CD4-positive, alpha-beta T cell treated with Interleukin-10 for 1 hour (primary cell): Measurements from ENCODE around the gene NPY5R.

Source experiments
- DNase-seq: peaks from one replicate; pipeline ENCODE4 v3.0.0-alpha.2; 2020

Gene NPY5R

DNA sequence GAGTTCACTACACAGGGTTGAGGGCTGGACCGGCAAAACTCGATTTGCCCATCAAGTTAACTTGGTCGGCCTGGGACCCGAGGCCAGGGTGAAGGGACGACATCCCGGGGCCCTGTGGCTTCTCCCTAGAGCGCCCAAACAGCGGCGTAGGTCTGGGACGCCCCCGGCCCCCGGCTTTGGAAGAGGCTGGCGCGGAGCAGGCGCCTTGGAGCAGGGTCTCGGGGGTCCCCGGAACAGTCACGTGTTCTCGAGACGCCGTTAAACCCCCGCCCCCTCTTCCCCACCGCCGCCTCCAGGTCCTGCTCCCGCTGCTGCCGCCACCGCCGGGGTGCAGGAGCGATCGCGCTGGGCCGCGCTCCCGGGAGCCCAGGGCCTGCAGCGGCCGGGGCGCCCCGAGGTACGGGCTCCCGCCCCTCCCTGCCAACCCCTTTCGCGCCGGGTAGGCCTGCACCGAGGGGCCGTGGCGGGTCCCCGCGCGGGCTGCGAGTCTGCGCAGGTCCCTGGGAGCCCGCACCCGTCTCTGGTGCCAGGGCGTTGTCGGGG, at the start of gene NPY5R:
TSS of gene NPY5R (plus strand) at position 289 of the 543 bp plus-strand sequence. CDS start 6,382 bp downstream, outside the sequence.
- DNase-seq: no peak

DNA sequence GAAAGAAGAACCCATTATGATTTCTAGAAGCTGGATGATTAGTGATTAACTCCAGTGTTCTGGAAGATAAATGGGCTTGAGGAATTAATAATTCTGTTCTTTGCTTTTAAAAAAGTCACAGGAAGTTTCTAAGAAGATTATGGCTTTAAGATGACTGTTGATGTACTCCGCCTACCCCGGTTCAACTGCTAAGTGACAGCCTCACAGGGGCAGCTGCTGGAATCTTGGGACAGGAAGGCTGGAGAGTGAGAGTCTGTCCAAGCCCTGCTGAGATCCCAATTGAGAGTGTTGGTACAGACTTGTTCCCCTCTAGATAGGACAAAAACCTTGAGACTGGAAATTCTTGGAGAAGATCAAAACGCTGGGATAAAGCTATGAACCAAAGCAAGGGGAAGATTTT, 48.6 kb upstream of the NPY5R start:
- no peak for DNase-seq

- DNase-seq: no peak
Observed at GRCh38 chr4:163300445-163300844, 43.2 kb upstream of the NPY5R start.

DNA sequence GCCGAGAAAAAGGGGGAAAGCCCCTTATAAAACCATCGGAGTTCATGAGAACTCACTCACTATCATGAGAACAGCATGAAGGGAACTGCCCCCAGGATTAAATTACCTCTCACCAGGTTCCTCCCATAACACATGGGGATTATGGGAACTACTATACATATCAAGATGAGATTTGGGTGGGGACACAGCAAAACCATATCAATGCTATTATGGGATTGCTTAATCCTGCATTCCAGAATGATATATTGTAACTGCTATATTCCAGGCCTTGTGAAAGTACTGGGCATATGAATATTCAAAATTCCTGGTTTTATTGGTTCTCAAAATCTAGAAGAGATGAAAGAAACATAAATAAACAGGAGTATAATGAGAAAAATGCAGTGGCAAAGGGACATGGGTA, 40.6 kb upstream of the NPY5R start:
- DNase-seq: no peak

GRCh38 chr4:163309466-163309865, 34.2 kb upstream of the NPY5R start:
- DNase-seq: no peak

DNA sequence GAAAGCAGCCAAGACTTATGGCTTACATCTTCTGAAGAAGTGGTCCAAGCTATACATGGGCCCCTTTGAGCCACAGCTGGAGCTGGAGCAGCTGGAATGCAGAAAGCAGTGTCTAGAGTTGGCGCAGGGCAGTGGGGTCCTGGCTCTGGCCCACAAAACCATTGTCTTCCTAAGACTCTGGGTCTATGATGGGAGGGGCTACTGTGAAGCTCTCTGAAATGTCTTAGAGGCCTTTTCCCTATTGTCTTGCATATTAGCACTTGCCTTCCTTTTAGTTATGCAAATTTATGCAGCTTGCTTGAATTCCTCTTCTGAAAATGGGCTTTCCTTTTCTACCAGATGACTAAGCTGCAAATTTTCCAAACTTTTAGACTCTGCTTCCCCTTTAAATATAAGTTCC, 26.6 kb upstream of the NPY5R start:
- DNase-seq: no peak

DNA sequence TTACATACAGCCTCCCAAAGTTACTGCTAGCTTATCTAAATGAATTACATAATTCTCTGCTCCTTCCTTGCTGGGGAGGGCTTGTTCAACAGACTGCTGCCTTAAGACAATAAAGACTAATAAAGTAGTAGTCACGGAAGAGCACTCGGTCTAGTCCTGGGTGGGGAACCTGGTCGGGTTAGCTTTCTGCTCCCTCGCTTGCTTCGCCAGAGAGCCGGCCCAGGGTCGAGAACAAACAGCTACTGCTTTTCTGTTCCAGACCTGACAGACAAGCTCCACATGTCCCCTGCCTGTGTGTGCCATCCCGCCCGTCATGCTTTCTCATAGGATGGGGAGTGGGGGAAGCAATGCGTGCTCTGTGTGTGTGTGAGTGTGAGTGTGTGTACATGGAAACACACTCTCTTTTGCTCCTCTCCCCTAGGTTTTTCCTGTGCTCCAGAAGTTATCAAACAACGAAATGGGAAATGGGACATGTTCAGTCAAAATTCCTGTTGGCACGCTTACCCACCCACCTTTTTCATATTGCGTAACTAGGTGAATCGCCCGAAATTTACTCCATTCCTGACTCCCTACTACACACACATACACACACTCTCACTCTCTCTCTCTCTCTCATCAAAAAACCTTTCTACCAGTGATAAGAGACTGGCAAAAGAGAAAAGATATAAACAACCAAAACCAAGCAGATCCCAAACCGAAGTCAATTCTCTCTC, 12.6 kb upstream of the NPY5R start:
- no peak for DNase-seq

- DNase-seq: no peak
Observed at GRCh38 chr4:163331629-163332376, 11.9 kb upstream of the NPY5R start.

DNA sequence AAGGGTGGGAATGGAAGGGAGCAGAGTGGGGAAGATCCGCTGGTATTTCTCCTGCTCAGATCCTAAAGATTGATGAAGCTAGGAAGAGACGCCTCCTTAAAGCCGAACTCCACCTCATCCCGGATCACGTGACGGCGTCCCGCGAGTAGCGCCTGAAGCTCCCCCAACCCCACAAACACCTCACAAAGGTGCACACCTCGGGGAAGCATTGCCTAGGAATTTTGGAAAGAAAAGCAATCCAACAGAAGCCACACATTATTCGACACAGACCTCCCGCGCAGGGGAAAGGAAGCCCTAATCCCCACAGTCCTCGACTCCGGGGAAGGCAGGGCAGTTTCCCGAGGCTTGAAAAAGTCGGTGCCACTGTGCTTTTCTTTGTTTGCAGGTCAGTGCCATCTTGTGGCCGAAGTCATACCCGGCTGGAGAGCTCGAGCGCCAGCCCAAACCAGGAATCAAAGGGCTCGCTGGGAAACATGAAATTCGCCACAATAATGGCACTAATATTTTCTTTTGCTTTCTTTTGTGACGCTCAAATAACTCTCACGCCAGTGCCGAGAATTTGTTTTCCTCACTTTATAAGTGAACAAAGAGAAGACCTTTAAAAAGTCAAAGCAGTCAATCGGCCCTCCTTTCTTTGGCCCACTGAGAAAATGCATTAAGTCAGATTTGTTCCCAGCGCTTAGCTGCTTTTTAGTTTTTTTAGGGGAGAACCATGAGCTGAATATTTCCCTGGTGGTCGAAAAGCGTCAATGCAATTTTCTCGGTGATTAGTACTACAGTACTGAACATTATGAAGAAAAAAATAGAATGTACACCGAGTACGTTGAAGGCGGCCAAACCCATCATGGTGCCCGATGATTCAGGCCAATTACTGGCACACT, 10.9 kb upstream of the NPY5R start, which contains the start of gene NPY1R:
TSS of gene NPY1R (minus strand) at position 71 of the 881 bp plus-strand sequence. CDS start 6,042 bp downstream, outside the sequence.
- DNase-seq: no peak

DNA sequence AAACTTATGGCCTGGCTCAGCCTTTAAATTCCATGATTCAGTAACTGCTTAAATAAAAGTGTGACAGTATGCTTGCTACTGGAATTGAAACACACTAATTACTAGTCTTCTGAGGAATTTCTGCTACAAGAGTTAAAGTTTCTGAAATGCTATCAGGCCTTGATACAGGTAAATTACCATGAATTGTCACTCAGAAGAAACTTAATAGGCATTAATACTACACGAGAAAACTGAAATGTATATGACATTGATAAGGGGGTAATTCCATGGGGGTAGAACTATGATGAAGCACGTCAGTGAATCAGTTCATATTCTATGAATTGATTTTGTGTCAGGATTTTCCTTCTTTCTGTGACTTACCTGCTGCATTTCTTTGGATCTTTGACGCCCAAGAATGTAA, 8.3 kb upstream of the NPY5R start:
- no peak for DNase-seq

DNA sequence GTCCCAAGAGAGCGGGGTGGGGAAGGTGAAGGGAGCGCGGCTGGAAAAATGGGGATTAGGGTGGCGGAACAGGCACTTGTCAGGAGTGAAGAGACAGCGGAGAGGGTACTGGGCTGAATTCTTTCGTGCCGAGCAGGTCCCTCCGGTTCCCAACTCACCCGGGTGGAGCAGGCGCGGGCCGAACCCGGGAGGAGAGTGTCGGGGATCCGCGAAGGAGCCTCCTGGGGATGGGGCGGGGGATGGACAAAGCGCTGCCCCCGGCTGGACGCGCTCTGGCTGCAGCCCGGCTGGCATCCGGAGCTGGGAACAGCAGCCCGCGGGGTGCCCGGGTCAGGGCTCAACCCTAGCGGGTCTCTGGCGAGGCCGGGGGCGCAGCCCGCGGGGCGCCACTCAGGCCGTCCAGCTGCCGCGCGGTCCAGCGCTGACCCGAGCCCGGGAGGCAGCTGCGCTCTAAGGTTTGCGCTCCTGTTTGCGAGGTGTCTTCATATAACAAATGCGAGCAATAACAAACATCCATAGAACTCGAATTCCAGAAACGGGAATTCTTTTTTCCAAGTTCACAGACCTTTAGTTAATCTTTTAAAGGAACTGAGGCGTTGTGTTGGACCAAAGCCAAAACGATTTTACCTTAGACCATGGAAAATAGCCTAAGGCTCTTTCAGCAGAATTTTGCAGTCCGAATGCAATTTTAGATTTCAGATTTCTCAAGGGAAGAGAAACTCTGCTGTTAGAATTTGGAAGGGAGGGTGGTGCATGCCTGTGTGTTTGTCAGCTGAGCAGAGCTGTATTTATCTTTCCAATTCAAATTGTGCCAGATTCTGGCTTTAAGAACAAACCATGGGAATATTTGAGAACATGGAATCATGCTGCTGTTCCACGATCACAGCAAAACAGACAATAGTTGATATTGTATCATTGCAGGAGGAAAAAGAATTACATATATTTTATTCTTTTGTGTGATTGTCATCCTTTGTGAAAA, 744 bp downstream of the NPY5R start:
- no peak for DNase-seq

DNA sequence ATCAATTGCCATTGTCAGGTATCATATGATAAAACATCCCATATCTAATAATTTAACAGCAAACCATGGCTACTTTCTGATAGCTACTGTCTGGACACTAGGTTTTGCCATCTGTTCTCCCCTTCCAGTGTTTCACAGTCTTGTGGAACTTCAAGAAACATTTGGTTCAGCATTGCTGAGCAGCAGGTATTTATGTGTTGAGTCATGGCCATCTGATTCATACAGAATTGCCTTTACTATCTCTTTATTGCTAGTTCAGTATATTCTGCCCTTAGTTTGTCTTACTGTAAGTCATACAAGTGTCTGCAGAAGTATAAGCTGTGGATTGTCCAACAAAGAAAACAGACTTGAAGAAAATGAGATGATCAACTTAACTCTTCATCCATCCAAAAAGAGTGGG, 7.0 kb downstream of the NPY5R start:
- no peak for DNase-seq

DNA sequence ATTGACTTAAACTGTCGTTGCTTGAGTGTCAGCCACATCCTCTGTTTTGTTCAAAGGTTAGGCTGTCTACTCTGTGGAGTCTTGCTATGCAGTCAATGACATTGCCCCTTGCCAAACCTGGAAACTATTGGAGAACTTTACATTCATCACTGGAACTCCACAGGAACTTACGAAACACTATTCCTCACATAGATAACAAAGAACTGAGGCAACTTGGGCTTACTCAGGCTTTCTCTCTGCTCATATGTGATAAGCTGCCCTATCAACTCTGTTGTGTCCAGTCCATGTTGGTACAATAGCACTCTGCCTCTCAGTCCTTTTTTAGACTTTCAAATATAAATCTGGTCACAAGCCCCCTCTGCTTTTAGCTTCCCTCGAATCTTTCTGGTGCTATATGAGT, 9.4 kb downstream of the NPY5R start:
- DNase-seq: no peak

DNA sequence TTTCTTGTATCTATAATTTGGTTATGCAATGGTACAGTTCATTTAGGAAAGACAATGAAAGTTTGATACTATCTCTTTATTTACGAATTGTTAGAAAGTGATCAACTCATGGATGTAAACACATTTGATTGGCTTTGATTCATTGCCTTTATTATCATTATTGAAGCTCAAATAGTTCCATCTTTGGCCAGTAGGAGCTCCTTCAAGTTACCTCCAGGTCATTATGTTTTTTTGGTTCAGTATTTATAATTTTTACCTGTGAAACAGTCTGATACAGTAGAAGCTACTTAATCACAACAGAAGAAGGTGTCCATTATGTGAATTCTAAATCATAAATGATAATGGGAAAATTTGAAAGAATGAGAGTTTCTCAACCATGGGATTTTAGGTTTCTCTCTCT, 12.4 kb downstream of the NPY5R start:
- no peak for DNase-seq

- no peak for DNase-seq
Observed at GRCh38 chr4:163367651-163368050, 24.0 kb downstream of the NPY5R start.

- no peak for DNase-seq
Observed at GRCh38 chr4:163372029-163372428, 28.3 kb downstream of the NPY5R start.

GRCh38 chr4:163378661-163379060, 35.0 kb downstream of the NPY5R start:
- DNase-seq: no peak

DNA sequence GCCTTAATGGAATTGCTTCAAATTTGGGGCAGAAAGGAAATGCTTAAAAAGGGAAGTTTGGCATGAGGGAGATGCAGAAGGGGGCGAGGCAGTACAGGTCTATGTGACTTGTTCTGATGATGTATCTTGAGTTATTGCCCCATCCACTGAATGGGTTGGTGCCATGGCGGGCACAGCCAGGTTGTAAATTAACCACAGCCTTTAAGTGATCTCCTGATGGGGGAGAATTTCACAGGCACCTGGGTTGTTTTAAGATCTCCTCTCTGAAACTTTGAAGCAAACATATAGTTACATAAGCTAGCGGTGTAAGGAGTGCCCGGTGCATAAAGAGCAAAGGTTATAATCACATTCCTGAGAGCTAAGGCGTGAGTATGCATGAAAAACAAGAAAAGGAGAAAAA, 37.0 kb downstream of the NPY5R start:
- no peak for DNase-seq

GRCh38 chr4:163382178-163382869, 38.6 kb downstream of the NPY5R start:
- DNase-seq: no peak

DNA sequence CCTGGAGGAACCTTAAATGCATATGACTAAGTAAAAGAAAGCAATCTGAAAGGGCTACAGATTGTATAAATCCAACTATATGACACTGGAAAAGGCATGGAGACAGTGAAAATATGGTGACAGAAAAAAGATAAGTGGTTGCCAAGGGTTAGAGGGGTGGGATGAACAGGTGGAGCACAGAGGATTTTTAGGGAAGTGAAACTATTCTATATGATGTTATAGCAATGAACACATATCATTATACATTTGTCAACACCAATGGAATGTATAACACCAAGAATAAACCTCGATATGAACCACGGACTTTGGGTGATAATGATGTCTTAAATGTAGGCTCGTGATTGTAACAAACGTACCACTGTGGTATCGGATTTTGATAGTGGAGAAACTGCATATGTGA, 40.7 kb downstream of the NPY5R start:
- no peak for DNase-seq

DNA sequence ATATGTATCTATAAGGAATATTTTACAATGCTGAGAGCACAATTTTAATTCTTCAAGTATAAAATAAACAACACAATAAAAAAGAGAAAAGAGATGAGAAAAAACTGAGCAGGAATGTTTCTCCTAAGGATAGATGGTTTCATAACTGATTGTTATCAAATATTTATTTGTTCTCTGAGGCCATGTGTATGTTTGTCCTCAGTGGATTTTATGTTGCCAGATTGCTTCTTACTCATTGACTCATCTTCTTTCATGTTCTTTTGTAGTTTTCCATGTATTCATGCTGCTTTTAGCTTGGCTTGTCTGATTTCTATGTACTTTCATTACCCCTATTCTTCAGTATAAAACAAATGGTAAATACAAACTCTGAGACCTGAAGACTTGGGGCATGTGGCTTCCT, 41.2 kb downstream of the NPY5R start:
- no peak for DNase-seq
